Measurements from ENCODE around the gene TMEM169.

TMEM169 gene

DNA sequence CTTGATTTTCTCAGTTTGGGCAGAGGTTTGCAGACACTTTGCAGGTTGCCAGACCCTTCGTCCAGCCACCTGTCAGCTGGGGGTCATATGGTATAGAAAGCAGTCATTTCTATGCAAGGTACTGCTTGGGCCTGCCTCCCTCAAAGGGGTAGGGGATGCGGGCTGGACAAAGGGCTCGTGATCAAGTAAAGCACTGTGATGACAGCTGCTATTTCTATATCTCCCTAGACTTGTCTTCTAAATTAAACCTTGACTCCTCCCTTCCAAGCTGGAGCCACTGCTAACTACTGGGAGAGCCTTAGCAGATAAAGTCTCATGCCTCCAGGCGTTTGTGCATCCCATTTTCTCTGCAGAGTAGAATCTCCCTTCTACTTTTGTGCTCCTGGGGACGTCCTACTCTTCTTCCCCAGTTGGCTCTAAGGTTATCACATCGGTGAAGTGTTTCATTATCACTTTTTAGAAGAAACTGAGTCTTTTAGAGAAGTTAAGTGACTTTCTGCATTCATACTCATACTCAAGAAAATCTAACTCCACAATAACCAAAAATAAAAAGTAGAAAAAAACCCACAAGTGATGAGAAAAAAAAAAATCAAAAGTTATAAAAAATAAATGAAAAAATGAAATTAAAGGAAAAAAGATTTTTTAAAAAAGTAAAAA lies 26.7 kb downstream of the TMEM169 start:
- no peak for DNase-seq

DNA sequence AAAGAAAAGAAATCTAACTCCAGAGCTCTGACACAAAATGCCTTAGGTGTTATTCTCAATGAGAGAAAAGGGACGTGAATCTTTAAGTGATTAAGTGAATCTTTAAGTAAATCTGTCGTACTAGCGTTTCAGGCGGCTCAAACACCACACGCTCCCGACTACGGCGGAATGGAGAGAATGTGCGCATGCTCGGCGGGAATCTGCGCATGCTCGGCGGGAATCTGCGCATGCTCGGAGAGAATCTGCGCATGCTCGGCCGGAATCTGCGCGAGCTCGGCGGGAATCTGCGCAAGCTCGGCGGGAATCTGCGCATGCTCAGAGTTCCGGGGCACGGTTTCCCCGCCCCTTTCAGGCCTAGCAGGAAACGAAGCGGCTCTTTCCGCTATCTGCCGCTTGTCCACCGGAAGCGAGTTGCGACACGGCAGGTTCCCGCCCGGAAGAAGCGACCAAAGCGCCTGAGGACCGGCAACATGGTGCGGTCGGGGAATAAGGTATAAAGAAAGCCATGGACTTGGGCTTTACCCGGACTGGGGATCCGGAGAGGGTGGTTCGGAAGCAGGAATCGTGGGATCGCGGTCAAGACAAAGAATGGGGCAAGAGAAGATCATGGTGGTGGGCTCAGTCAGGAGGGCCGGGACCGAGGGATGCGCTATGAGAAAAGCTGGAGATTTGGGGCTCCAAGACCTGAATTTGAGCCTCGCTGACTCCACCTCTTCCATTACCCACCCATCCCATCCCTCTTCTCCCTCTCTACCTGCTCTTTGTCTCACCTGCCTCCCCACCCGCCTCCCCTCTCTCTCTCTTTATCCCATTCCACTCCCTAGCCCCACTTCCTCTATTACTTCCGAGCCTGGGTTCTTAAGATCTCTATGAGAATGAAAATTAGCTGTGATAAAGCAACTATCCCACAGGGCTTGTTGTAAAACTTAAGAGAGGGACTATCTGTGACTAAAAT lies 27.5 kb downstream of the TMEM169 start, which contains the start of gene XRCC5:
XRCC5 (plus strand) TSS at position 382 of the 955 bp plus-strand sequence; CDS start at position 471, 89 bp downstream.
- DNase-seq, result peak; percentile 98

DNA sequence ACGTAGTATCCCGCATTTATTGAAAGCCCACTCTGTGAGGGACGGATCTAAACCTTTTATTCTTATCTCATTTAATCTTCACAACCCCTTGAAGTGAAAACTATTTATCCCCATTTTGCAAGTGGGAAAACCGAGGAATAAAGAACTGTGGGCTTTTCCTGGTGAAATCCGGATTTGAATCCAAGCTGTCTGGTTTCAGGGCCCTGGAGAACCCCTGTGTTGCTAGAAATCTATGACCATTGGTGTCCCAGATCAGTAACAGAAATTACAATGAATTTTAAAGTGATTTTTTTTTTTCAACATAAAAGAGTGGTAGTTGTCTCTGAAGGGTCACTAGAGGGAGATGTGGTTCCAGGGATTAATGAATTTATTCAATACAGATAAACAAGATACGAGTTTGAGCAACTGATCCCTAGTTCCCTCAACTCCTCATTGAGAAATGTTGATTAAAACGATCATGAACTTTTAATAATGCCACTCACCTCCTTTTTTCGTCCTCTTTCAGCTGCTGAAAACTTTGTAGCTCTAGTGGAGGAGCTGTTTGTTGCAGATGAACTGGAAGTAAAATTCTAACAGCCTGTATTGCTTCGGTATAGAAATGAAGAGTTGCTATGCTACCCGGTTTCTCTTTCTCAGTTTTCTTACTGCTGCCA lies 28.4 kb downstream of the TMEM169 start:
- no peak for DNase-seq

DNA sequence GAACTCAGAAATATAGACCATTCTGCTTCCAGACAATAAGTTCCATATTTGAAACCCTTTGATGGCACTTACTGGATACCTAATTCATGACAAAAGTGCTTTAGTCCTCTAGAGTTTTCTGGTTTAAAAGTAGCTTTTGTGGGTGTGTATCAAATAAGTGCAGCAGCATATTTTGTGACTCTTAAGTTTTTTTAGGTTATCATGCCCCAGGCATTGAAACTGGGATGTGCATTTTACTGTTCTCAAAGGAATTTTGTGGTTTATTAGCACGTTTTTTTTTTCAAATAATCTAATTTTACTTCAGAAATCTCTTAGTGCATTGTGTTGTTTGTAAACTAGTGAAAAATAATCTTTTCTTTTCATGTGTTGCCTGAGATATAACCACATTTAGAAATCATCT lies 28.9 kb downstream of the TMEM169 start:
- DNase-seq, result no peak

DNA sequence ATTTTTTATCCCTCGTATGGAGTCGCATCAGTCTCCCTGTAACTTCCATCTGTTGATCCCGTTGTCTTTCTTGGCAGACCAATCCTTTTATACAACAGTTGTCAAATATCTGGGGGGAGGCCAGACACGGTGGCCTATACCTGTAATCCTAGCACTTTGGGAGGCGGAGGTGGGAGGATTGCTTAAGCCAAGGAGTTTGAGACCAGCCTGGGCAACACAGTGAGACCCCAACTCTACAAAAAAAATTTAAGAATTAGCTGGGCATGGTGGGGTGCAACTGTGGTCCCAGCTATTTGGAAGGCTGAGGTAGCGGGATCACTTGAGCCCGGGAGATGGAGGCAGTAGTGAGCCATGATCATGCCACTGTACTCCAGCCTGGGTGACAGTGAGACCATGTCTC lies 29.4 kb downstream of the TMEM169 start:
- no peak for DNase-seq

DNA sequence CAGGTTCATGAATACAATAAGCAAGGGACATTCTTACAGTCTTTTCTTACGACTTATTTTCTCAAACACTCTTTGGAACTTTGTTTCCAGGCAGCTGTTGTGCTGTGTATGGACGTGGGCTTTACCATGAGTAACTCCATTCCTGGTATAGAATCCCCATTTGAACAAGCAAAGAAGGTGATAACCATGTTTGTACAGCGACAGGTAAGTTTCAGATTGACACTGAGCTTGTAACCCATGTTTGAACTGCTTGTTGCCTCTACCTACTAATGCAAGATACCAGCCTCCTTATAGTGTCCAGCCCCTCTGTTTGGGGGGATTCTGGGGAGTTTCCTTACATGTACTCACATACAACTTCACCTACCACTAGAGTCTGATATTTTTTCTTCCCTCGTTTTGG lies 31.2 kb downstream of the TMEM169 start:
- no peak for DNase-seq

DNA sequence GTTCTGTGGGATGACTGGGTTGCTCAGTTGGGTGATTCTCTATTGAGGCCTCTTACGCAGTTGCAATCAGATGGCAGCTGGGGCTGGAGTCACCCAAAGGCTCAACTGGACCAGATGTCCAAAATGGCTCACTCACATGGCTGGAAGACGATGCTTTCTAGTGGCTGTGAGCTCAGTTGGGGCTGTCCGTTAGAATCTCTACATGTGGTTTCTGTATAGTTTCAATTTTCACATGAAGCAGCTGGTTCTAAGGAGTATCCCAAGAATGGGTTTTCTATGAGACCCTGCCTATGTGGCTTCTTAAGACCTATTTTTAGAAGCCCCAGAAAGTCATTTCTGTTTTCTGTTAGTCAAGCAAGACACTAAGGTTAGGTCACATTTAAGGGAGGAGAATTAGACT lies 31.9 kb downstream of the TMEM169 start:
- no peak for DNase-seq

DNA sequence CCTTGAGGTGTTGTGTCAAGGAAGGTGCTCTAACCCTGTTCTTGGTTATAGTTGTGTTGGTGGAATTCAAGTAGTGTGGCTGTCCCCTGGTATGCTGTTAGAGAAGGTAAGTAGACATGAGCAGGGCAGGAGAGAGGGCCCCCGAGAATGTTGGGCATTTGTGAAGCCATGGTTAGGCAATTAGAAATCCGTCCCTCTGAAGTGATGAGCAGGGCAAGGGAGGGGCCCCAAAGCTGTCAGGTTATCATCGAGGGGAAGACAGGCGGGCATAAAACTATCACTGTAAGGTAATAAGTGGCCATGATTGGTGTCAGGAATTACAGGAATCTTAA lies 32.6 kb downstream of the TMEM169 start:
- no peak for DNase-seq

DNA sequence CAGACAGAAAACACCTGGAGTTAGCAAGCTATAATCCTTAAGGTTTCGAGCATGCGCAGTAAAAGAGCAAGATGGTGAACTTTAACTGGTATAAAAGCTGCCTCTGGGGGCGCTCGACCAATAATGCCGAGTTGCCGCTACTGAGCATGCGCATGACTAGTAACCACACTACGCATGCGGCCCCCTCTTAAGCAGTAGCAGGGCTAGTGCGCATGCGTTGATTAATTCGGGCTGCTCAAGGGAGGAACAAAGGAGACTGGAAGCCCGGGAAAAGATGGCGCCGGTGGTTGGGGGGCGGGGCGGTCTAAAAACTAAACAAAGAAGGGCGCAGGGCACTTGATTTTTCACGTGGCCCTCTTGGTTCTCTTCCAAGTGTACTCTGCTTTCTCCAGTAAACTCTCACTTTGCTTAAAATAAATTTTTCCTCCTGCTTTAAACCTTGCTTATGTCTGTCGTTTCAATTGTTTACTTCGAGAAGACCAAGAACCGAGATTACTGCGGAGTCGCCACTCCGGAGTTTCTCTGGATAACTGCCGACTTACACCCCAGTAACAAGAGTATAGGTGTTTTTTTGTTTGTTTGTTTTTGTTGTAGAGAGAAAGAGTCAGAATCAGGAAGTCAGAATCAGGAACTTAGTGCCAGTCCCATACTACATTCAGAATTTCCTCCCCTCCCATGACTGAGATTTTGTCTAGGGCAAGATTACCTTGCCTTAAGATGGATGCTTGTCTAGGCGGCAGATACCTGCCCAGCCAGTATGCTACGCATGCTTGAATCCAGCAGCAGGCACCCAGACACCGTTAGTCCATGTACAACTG lies 33.2 kb downstream of the TMEM169 start:
- DNase-seq, result peak; percentile 98

DNA sequence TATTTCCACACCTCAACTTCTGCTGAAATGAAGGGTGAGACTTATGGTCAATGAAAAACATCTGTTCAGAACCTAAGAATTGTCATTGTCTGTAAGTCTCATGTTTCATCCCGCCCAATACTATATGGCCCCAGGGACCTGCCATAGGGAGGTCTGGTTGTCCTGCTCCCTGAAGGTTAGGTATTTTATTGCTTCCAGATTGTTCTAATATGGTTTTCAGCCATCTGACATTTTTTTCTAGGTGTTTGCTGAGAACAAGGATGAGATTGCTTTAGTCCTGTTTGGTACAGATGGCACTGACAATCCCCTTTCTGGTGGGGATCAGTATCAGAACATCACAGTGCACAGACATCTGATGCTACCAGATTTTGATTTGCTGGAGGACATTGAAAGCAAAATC lies 34.7 kb downstream of the TMEM169 start:
- DNase-seq, result no peak

DNA sequence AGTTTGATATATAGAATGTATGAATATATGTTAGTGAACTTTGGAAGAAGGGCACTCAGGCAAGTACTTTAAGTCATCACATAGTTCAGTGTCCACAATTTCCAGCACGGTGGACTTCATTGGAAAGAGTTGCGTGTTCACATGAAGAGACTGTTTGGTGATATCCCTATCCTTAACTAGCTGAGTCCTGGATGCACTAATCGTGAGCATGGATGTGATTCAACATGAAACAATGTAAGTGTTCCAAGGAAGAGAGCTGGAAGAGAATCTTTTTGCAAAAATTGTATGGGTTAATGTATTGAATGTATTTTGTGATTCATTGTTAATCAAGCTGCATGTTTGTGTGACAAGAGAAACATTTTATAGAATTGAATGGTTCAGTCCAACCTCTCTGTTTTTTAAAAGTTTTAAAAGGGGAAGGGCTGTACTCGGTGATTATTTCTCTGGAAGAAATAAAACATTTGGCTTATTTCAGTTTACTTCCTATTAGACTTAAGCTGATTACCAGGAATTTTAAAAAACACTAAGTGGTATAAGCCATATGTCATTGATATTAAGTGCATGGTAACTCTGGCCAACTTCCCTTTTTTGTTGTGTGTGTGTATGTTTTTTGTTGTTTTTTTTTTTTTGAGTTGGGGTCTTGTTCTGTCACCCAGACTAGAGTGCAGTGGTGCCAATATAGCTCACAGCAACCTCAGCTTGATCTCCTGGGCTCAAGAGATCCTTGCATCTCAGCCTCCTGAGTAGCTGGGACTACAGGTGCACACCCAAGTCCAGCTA lies 36.0 kb downstream of the TMEM169 start:
- no peak for DNase-seq

DNA sequence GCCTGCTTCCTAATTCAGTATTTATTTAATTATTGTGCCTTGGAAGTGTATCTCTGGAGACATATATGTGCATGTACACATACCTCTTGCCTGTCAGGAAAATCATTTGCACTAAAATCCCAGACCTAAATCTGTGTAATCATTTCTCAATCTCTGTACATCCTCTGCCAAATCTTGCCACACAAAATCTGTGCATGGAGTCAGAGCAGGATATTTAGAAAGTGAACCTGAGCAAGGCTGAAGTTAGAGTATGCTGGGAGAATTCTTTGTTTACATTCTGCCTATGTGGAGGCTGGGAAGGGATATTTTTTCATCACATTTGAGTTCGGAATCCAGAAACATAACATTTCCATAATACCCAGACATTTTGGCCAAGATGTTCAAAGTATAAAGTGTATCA lies 36.8 kb downstream of the TMEM169 start:
- no peak for DNase-seq

DNA sequence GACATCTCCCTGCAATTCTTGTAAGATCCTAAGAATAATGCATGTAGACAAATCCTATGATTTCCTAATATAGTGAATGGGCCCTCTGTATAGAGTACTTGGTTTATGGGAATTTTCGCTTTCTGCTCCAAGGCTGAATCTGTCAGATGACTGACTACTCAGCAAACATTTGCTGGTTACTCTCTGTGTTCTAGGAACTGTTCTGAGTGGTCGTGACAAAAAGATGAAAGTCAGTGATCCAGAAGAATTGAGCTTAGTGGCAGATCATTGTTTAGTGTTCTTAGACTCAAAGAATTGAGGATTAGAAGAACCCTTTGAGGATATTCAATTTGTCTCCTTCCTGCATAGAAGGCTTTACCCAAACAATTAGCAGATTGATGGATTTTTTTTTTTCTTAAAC lies 37.4 kb downstream of the TMEM169 start:
- DNase-seq, result no peak

DNA sequence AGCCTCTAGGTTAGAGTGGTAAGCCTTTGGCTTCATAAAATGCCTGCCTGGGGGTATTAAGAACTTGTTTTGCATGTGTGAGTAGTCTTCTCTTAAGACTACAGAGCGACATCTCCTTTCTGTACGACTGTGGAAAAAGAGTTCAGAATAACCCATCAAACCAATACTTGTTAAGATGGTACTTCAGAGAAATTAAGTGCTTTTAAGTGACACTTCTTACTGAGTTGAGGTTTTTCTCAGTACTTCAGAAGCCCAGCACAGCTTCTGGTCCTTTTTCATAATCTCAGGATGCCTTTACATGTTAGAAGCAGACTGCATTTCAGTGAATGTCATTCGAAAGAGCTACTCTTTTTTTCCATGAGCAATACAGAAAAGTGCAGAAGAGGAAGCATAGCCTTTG lies 38.3 kb downstream of the TMEM169 start:
- DNase-seq, result no peak

DNA sequence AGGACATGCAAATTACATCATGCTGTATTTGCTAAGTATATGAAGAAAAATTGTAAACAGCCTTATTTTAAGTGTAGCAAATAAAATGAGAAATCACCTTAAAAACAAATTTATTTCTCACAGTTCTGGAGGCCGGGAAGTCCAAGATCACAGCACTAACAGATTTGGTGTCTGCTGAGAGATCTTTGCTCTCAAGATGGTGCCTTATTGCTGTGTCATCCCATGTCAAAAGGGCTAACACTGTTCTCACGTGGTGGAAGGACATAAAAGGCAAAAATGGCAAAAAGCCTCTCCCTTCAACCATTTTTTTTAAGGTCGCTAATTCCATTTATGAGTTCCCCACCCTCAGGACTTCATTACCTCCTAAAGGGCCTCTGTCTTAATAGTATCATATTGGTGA lies 39.5 kb downstream of the TMEM169 start:
- DNase-seq, result no peak

DNA sequence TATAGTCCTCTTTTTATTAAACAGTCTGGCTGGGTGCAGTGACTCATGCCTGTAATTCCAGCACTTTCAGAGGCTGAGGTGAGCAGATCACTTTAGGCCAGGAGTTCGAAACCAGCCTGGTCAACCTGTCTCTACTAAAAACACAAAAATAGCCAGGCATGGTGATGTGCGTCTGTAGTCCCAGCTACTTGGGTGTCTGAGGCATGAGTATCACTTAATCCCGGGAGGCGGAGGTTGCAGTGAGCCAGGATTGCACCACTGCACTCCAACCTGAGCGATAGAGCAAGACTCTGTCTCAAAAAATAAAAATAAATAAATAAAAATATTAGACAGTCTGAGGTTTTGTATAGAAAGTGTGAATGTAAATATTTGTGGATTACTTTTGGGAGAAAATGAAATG lies 45.2 kb downstream of the TMEM169 start:
- no peak for DNase-seq

DNA sequence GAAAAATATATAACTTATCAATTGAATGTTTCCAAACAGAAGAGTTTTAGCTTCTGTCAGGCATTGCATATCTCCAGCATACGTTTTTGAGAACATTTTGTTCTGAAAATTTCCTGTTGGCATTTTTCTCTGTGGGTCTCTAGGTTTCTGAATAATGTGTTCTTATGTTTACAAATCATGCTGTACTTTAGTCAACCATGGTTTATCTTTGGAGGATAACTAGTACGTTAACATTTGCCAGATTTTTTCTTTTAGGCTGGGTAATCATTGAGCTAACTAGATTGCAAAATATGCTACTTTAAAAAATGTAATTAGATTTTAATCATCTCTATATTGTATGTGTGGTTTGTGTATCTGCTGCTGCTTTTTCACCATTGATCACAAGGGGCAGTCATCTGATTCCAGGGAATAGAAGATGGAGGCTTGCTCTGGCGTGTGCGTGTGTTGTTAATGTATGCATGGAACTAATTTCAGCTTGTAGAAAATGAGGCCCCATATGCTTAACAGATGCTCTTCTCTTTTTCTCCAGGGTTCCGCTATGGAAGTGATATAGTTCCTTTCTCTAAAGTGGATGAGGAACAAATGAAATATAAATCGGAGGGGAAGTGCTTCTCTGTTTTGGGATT lies 48.7 kb downstream of the TMEM169 start:
- no peak for DNase-seq

DNA sequence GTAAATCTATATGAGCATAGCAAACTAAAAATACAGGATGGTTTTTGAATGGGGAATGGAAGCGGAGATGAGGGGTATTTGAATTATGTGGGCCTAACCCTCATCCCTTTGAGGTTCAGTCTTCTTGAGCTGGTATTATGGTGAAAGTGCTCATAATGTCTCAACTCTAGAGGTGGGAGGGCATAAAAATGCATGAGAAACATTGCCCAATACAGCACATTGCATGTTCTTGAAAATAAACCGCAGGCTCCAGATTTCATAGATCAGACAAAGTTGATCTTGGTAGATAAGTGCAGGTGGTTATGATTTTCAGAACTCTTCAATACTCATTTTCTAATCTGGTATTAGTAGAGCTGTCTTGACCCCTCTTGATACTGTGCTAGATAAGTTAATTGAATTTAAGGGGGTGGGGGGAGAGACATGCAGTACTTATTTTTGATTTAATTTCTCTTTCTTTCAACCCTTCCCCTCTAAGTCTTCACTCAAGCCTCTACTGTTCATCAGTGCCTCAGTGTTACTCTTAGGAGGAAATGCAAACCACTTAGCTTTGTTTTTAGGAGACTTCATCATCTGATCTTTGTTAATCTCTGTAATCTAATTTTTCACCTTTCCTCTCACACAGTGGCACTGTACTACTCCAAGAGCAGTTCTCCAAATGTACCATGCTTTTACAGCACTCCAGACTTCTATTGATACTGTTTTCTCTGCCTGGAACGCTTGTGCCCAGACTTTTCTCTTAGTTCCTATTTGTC lies 49.6 kb downstream of the TMEM169 start:
- DNase-seq, result no peak

DNA sequence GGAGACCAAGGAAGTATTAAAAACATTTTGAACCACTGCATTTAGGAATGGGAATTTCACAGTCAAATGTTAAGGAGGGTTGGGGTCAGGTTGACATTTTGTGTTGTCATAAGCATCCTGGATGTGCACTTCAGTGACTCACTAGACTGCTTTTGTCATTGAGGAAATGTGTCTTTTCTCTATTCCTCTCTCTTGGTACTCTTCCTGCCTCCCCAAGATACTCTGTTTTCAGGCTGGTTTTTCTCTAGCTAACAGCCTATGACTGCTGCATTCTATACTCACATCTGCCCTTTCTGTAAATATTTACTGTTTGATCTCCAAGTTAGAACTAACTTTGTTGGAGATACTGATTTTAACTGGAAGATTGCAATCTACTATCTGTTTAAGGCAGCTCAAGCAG lies 50.9 kb downstream of the TMEM169 start:
- no peak for DNase-seq

DNA sequence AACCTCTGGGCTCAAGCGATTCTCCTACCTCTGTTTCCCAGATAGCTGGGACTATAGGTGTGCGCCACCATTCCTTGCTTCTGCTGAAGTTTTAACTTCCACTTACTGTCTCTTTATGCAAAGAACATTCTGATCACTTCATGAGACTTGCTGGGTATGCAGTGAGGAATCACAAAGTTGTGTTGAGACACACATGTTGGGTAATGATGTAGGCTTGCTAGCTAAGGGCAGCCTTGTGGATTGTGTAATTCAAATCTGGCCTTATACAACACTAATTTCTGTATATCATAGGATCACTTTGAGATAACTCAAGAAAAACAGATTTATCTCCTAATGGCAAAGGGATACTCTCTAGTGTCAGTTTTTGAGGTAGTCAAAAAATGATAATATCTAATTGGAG lies 51.7 kb downstream of the TMEM169 start:
- no peak for DNase-seq
